LHCN-M2 (cell line): ENCODE data around the gene HTR4. TPM values are rescaled to one million over a fixed set of nuclear protein-coding genes. Genes with fewer than 3 reads are reported as not detected.
"Not testable (repeated sequence)": the region's sequence is repeated elsewhere in the genome, so short reads cannot be mapped to it uniquely, and the experiment has no call there.

Source experiments
- DNase-seq: peaks from one replicate; pipeline ENCODE4 v3.0.0-alpha.2; 2012; ENCODE audit warnings: low read depth
- total RNA-seq: library from RNA; depleted of rRNA; stranded (reverse); fragments of >200 nt; gene quantifications from 2 replicates; pipeline ENCODE4 v1.2.3, GENCODE V29; 2014

Gene HTR4
- total RNA-seq, 1 experiment from 2014 or later, result not detected

- DNase-seq, result no peak
Observed at GRCh38 chr5:148532969-148533670, 121.2 kb downstream of the HTR4 start.

GRCh38 chr5:148529450-148529849, 124.9 kb downstream of the HTR4 start:
- not testable (repeated sequence) for DNase-seq

GRCh38 chr5:148524721-148525120, 129.6 kb downstream of the HTR4 start:
- no peak for DNase-seq

GRCh38 chr5:148523139-148523538, 131.2 kb downstream of the HTR4 start:
- DNase-seq, result no peak

- no peak for DNase-seq
Observed at GRCh38 chr5:148515460-148515859, 138.9 kb downstream of the HTR4 start.

GRCh38 chr5:148514344-148514743, 140.0 kb downstream of the HTR4 start:
- DNase-seq, result no peak

- no peak for DNase-seq
Observed at GRCh38 chr5:148512498-148512897, 141.8 kb downstream of the HTR4 start.

- DNase-seq, result no peak
Observed at GRCh38 chr5:148511810-148512347, 142.4 kb downstream of the HTR4 start.

GRCh38 chr5:148509893-148510292, 144.4 kb downstream of the HTR4 start:
- DNase-seq, result no peak

GRCh38 chr5:148507648-148508047, 146.7 kb downstream of the HTR4 start:
- no peak for DNase-seq

GRCh38 chr5:148499452-148499851, 154.9 kb downstream of the HTR4 start:
- DNase-seq, result peak; percentile 47

- no peak for DNase-seq
Observed at GRCh38 chr5:148497757-148498156, 156.6 kb downstream of the HTR4 start.

GRCh38 chr5:148492351-148492750, 162.0 kb downstream of the HTR4 start:
- DNase-seq, result no peak

- no peak for DNase-seq
Observed at GRCh38 chr5:148491793-148492184, 162.5 kb downstream of the HTR4 start.

GRCh38 chr5:148491015-148491792, 163.1 kb downstream of the HTR4 start:
- no peak for DNase-seq

- DNase-seq, result no peak
Observed at GRCh38 chr5:148488757-148489156, 165.6 kb downstream of the HTR4 start.

- DNase-seq, result no peak
Observed at GRCh38 chr5:148486456-148486855, 167.9 kb downstream of the HTR4 start.

- DNase-seq, result no peak
Observed at GRCh38 chr5:148484651-148485050, 169.7 kb downstream of the HTR4 start.

GRCh38 chr5:148483750-148484149, 170.6 kb downstream of the HTR4 start:
- DNase-seq, result no peak

GRCh38 chr5:148482697-148483462, 171.4 kb downstream of the HTR4 start:
- peak; percentile 40 for DNase-seq

GRCh38 chr5:148482196-148482595, 172.1 kb downstream of the HTR4 start:
- DNase-seq, result no peak

- no peak for DNase-seq
Observed at GRCh38 chr5:148477429-148477828, 176.9 kb downstream of the HTR4 start.
